Smooth muscle cell (in vitro differentiated cells): ENCODE measurements around the gene XPR1. TPM values are rescaled to one million over a fixed set of nuclear protein-coding genes. Genes with fewer than 3 reads are reported as not detected.

ENCODE experiments used
- DNase-seq: peaks from one replicate; lab custom pipeline; 2025; ENCODE audit not compliant: unreplicated experiment; lab: John Stamatoyannopoulos, UW
- H2AFZ ChIP-seq: fragments of 200-600 bp; sonication (generic); 2 replicates; pipeline ENCODE4 v1.6.0; 2016; ENCODE audit warnings: antibody characterized with exemption, low read depth, mild to moderate bottlenecking
- H3F3A ChIP-seq: fragments of 200-600 bp; sonication (generic); 2 replicates; pipeline ENCODE4 v1.6.0; 2017; ENCODE audit warnings: antibody characterized with exemption, low read depth
- H3K27ac ChIP-seq: fragments of 200-600 bp; sonication (generic); 2 replicates; pipeline ENCODE4 v1.5.1; 2016; ENCODE audit warnings: low read depth, mild to moderate bottlenecking
- H3K27me3 ChIP-seq: fragments of 200-600 bp; sonication (generic); 2 replicates; pipeline ENCODE4 v1.6.1; 2016; ENCODE audit warnings: low read depth, mild to moderate bottlenecking
- H3K36me3 ChIP-seq: fragments of 200-600 bp; sonication (generic); 2 replicates; pipeline ENCODE4 v1.5.1; 2016; ENCODE audit warnings: low read depth
- H3K4me1 ChIP-seq: fragments of 200-600 bp; sonication (generic); 2 replicates; pipeline ENCODE4 v1.5.1; 2016; ENCODE audit warnings: low read depth
- H3K4me2 ChIP-seq: fragments of 200-600 bp; sonication (generic); 2 replicates; pipeline ENCODE4 v1.6.0; 2016; ENCODE audit warnings: mild to moderate bottlenecking
- H3K4me3 ChIP-seq: fragments of 200-600 bp; sonication (generic); 2 replicates; pipeline ENCODE4 v1.5.1; 2016; ENCODE audit warnings: mild to moderate bottlenecking
- H3K79me2 ChIP-seq: fragments of 200-600 bp; sonication (generic); 2 replicates; pipeline ENCODE4 v1.6.0; 2016; ENCODE audit warnings: low read depth, mild to moderate bottlenecking
- H3K9ac ChIP-seq: fragments of 200-600 bp; sonication (generic); 2 replicates; pipeline ENCODE4 v1.6.0; 2016; ENCODE audit warnings: low read depth
- H3K9me3 ChIP-seq: fragments of 200-600 bp; sonication (generic); replicated peaks from 2 replicates; pipeline ENCODE4 v1.5.1; 2016; ENCODE audit warnings: low read depth
- H4K20me1 ChIP-seq: fragments of 200-600 bp; sonication (generic); 2 replicates; pipeline ENCODE4 v1.6.0; 2016; ENCODE audit warnings: low read depth
- CTCF ChIP-seq: fragments of 200-600 bp; sonication (generic); IDR thresholded peaks from 2 replicates; pipeline ENCODE4 v1.5.1; 2017; ENCODE audit warnings: borderline replicate concordance, mild to moderate bottlenecking, antibody characterized with exemption; ENCODE audit not compliant: insufficient read depth, poor library complexity, severe bottlenecking
- WGBS: methylation state at CpG from one replicate; pipeline ENCODE4 v1.1.7; 2016; ENCODE audit warnings: low lambda C conversion rate; 5-methylcytosine and 5-hydroxymethylcytosine counted together
- polyA plus RNA-seq: library from polyadenylated mRNA; unstranded; fragments of >200 nt; fragmentation: Nextera tagmentation; extraction: Ambion mirVana; gene quantifications from 2 replicates; pipeline ENCODE4 v1.2.1, GENCODE V29; 2016
- total RNA-seq: library from RNA; depleted of rRNA; stranded (reverse); fragments of >200 nt; gene quantifications from 2 replicates; pipeline ENCODE4 v1.2.3, GENCODE V29; 2014

XPR1 gene
- total and polyA plus RNA-seq, 2 experiments from 2014 or later, result 9.5 to 27.6 TPM

GRCh38 chr1:180917306-180918065, 285.7 kb downstream of the XPR1 start:
- Histone ChIP-seq H3K9ac (no peak overlapping the region), H3K36me3 (no peaks in the 10 kb centered on the region), H3K27ac (no peak overlapping the region), H3K4me2 (no peak overlapping the region), H4K20me1 (no peaks in the 10 kb centered on the region), H3F3A (no peaks in the 10 kb centered on the region), H2AFZ (no peak overlapping the region), H3K4me3 (no peak overlapping the region), H3K27me3 (no peaks in the 10 kb centered on the region), H3K9me3 (no peaks in the 10 kb centered on the region), H3K79me2 (peaks cover 10% of the 10 kb centered on the region), H3K4me1 (peaks cover 15% of the 10 kb centered on the region)
- 86% methylated on average over 12 of the region's 12 CpGs for WGBS
- TF ChIP-seq CTCF, result peak; percentile 4
- no peak for DNase-seq

GRCh38 chr1:180918519-180918918, 286.7 kb downstream of the XPR1 start:
- Histone ChIP-seq H3K4me2 (no peak overlapping the region), H3K27ac (no peak overlapping the region), H3K27me3 (no peaks in the 10 kb centered on the region), H3K4me1 (peaks cover 22% of the 10 kb centered on the region), H3F3A (no peaks in the 10 kb centered on the region), H3K36me3 (no peaks in the 10 kb centered on the region), H3K9ac (no peak overlapping the region), H2AFZ (no peak overlapping the region), H3K9me3 (no peaks in the 10 kb centered on the region), H3K79me2 (peaks cover 10% of the 10 kb centered on the region), H3K4me3 (no peak overlapping the region), H4K20me1 (no peaks in the 10 kb centered on the region)
- TF ChIP-seq CTCF, result no peak
- WGBS, result 90% methylated on average over 10 of the region's 10 CpGs
- no peak for DNase-seq

- no peaks in the 10 kb centered on the region for H3F3A ChIP-seq
- peaks cover 23% of the 10 kb centered on the region for H3K4me1 ChIP-seq
These were observed 287.4 kb downstream of the XPR1 start for GRCh38 chr1:180919183-180919700.

More at GRCh38 chr1:180919183-180919700, 287.4 kb downstream of the XPR1 start:
- no peak overlapping the region for H3K27ac ChIP-seq
- no peak overlapping the region for H3K4me3 ChIP-seq
- H3K27me3 ChIP-seq, result no peaks in the 10 kb centered on the region
- no peaks in the 10 kb centered on the region for H3K36me3 ChIP-seq
- H3K79me2 ChIP-seq, result peaks cover 9% of the 10 kb centered on the region
- no peak for TF ChIP-seq CTCF
- no peak overlapping the region for H2AFZ ChIP-seq
- DNase-seq, result no peak
- H3K4me2 ChIP-seq, result no peak overlapping the region
- 94% methylated on average over 9 of the region's 9 CpGs for WGBS
- no peak overlapping the region for H3K9ac ChIP-seq
- no peaks in the 10 kb centered on the region for H3K9me3 ChIP-seq
- no peaks in the 10 kb centered on the region for H4K20me1 ChIP-seq
